Kidney (tissue), 14 donors: ENCODE measurements around the gene PCDHGA7. TPM values are rescaled to one million over a fixed set of nuclear protein-coding genes. Genes with fewer than 3 reads are reported as not detected.
"Not testable (repeated sequence)": the region's sequence is repeated elsewhere in the genome, so short reads cannot be mapped to it uniquely, and the experiment has no call there.

Experiments used
- DNase-seq, 5 donors: peaks; one replicate each; pipeline ENCODE4 v3.0.0-alpha.2; 2013 to 2020
- FAIRE-seq: peaks from 2 replicates; lab custom pipeline; 2012; peaks lifted over from hg19 to GRCh38; lab: Jason Lieb, UNC
- H3K27ac ChIP-seq, 2 donors: one replicate each; pipeline ENCODE4 v1.7.0; 2013; ENCODE audit warnings: low read depth in 2 of 2, low read length in 2 of 2, inconsistent platforms in 1 of 2
- H3K27me3 ChIP-seq: one replicate; pipeline ENCODE4 v1.7.1; 2013; ENCODE audit warnings: low read length, inconsistent platforms; ENCODE audit not compliant: control insufficient read depth, insufficient read depth
- H3K36me3 ChIP-seq, 3 donors: one replicate each; pipeline versions ENCODE4 v1.7.0 to v1.7.1; 2013; ENCODE audit warnings: low read length in 3 of 3, control low read depth in 1 of 3, inconsistent platforms in 1 of 3; ENCODE audit not compliant: insufficient read depth in 3 of 3, control insufficient read depth in 2 of 3
- H3K4me1 ChIP-seq, 3 donors: one replicate each; pipeline versions ENCODE4 v1.7.0 to v1.7.1; 2013; ENCODE audit warnings: low read length in 3 of 3, inconsistent platforms in 1 of 3, low read depth in 1 of 3; ENCODE audit not compliant: control insufficient read depth in 2 of 3, insufficient read depth in 2 of 3
- H3K4me3 ChIP-seq, 3 donors: one replicate each; pipeline versions ENCODE4 v1.7.0 to v1.8.1; 2013; ENCODE audit warnings: low read length in 3 of 3, control low read depth in 1 of 3, inconsistent platforms in 1 of 3
- H3K9ac ChIP-seq, 3 donors: one replicate each; pipeline versions ENCODE4 v1.7.0 to v1.7.1; 2013; ENCODE audit warnings: low read length in 3 of 3, control low read depth in 1 of 3, inconsistent platforms in 1 of 3
- H3K9me3 ChIP-seq, 3 donors: one replicate each; pipeline versions ENCODE4 v1.7.0 to v1.7.1; 2013; ENCODE audit warnings: low read length in 3 of 3, control low read depth in 1 of 3, inconsistent platforms in 1 of 3; ENCODE audit not compliant: control insufficient read depth in 2 of 3, insufficient read depth in 1 of 3
- intact Hi-C: fragments of 100-400 bp; cut with DNase I; formaldehyde crosslinking; loops from one replicate; pipeline ENCODE4 v1.11.1; 2022
- polyA plus RNA-seq: library from polyadenylated mRNA; stranded (reverse); fragments of 350-450 nt; fragmentation: Illumina TruSeq; extraction: RNeasy Lipid Tissue Mini Kit (QIAGEN cat#74804); gene quantifications from one replicate; pipeline ENCODE4 v1.2.3, GENCODE V29; 2014; ENCODE audit warnings: low read depth, low replicate concordance; ENCODE audit not compliant: insufficient read depth
- total RNA-seq: library from RNA; stranded (reverse); fragmentation: NEBNext Ultra II Directional; extraction: Animal tissue kit (Norgen Biotek cat#: 25700); gene quantifications from one replicate; pipeline ENCODE4 v1.2.1, GENCODE V29; 2021
- TF ChIP-seq, protein P1 (sequence below): IDR thresholded peaks from 3 replicates; pipeline ENCODE4 v1.5.1; 2012; ENCODE audit warnings: mild to moderate bottlenecking, moderate library complexity, borderline replicate concordance; ENCODE audit not compliant: insufficient read depth; ENCODE audit errors: extremely low read depth
- donor health status: control.
- donor health status: control.
- donor health status: control.
- donor health status: control.
- donor health status: control.
- donor health status: DM: yes; HTN: yes; CAD: no.
- donor health status: Normal renal cell carcinoma (clear cell type).

PCDHGA7 gene
- total and polyA plus RNA-seq, 2 donors from 2014 or later: 0.49 to 4.1 TPM

DNA sequence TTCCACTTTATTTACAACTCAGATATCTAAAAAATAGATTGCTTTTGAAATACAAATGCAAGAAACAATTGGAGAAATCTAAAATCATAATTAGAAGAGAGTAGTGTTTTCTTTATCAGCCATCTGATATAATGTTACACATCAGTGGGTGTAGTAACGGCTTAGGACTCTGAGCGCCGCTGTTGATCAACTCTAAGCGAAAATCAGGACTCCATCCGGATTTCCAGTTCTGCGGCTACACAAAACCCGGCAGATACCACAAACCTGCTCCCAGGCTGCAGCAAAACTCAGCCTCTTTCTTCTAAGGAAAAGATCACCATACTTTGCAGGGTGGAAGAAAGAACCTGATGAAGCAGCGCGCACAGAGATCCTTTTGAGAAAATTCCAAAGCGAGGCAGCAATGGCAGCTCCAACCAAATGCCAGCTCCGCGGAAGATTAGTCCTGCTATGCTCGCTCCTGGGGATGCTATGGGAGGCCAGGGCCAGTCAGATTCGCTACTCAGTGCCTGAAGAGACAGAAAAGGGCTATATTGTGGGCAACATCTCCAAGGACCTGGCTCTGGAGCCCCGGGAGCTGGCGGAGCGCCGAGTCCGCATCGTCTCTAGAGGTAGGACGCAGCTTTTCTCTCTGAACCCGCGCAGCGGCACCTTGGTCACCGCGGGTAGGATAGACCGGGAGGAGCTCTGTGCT lies 20.2 kb downstream of the PCDHGA7 start, which contains the start of gene PCDHGA9:
TSS of gene PCDHGA9 (plus strand) at position 226 of the 691 bp plus-strand sequence. CDS start at position 401, 175 bp downstream.
- DNase-seq (peak in 2 of 5 donors; percentile 35 to 38), FAIRE-seq (no peak)
- H3K4me1 ChIP-seq: no peaks in the 10 kb centered on the region
- H3K27ac ChIP-seq: no peak within 1 kb of the TSS
- TF ChIP-seq, protein P1, sequence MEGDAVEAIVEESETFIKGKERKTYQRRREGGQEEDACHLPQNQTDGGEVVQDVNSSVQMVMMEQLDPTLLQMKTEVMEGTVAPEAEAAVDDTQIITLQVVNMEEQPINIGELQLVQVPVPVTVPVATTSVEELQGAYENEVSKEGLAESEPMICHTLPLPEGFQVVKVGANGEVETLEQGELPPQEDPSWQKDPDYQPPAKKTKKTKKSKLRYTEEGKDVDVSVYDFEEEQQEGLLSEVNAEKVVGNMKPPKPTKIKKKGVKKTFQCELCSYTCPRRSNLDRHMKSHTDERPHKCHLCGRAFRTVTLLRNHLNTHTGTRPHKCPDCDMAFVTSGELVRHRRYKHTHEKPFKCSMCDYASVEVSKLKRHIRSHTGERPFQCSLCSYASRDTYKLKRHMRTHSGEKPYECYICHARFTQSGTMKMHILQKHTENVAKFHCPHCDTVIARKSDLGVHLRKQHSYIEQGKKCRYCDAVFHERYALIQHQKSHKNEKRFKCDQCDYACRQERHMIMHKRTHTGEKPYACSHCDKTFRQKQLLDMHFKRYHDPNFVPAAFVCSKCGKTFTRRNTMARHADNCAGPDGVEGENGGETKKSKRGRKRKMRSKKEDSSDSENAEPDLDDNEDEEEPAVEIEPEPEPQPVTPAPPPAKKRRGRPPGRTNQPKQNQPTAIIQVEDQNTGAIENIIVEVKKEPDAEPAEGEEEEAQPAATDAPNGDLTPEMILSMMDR: peak; percentile 8
- intact Hi-C loops: no loop called here
- H3K27me3 ChIP-seq: no peaks in the 10 kb centered on the region
- H3K9ac ChIP-seq: no peak within 1 kb of the TSS
- no peaks in the 10 kb centered on the region for H3K36me3 ChIP-seq
- H3K4me3 ChIP-seq: peak within 1 kb of the TSS in 2 of 3 donors; percentile 49 to 57
- H3K9me3 ChIP-seq: peaks cover 3 to 59% (median 23%) of the 10 kb centered on the region in 3 donors

DNA sequence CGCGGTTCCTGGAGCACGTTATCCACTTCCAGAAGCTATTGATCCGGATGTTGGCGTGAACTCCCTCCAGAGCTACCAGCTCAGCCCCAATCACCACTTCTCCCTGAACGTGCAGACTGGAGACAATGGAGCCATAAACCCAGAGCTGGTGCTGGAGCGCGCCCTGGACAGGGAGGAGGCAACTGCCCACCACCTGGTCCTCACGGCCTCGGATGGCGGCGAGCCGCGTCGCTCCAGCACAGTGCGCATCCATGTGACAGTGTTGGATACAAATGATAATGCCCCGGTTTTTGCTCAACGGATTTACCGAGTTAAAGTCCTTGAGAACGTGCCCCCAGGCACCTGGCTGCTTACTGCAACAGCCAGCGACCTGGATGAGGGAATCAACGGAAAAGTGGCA lies 20.8 kb downstream of the PCDHGA7 start:
- intact Hi-C loops: no loop called here
- Histone ChIP-seq H3K9me3 (peaks cover 3 to 59% (median 23%) of the 10 kb centered on the region in 3 donors), H3K27me3 (no peaks in the 10 kb centered on the region), H3K27ac (no peak overlapping the region), H3K4me3 (peak overlapping the region in 2 of 3 donors; percentile 16 to 57), H3K4me1 (no peaks in the 10 kb centered on the region), H3K9ac (no peak overlapping the region), H3K36me3 (no peaks in the 10 kb centered on the region)
- DNase-seq: no peak
- TF ChIP-seq, protein P1: no peak
- FAIRE-seq: no peak

DNA sequence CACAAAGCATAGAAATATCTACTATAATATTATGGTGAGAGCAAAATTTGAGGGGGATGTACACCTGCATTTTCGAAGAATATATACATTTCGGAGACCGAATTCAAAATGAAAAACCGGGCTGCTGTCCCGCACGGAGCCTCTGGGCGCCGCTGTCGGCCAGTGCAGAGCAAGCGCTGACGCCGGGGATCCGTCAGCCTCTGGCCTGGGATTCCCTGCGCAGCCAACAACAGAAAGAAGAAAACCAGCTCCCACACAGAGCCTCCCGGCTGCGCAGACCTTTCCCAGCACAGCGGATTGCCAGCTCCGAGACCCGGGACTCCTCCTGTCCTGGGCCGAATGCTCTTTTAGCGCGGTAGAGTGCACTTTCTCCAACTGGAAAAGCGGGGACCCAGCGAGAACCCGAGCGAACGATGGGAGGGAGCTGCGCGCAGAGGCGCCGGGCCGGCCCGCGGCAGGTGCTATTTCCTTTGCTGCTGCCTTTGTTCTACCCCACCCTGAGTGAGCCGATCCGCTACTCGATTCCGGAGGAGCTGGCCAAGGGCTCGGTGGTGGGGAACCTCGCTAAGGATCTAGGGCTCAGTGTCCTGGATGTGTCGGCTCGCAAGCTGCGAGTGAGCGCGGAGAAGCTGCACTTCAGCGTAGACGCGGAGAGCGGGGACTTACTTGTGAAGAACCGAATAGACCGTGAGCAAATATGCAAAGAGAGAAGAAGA lies 25.4 kb downstream of the PCDHGA7 start, which contains the start of gene PCDHGB6:
TSS of gene PCDHGB6 (plus strand) at position 232 of the 716 bp plus-strand sequence. CDS start at position 414, 182 bp downstream.
- TF ChIP-seq, protein P1: peak; percentile 27
- H3K4me1 ChIP-seq, intact Hi-C loops, H3K9ac ChIP-seq, H3K27ac ChIP-seq, H3K27me3 ChIP-seq, H3K4me3 ChIP-seq, FAIRE-seq, H3K36me3 ChIP-seq: not testable (repeated sequence)
- peaks cover 3 to 61% (median 22%) of the 10 kb centered on the region in 3 donors for H3K9me3 ChIP-seq
- peak in 3 of 5 donors; percentile 55 to 61 (median 57) for DNase-seq
